Epithelial cell of proximal tubule (primary cell): ENCODE measurements around the gene DPM1. TPM values are rescaled to one million over a fixed set of nuclear protein-coding genes. Genes with fewer than 3 reads are reported as not detected.

Experiments
- DNase-seq: peaks from one replicate; pipeline ENCODE4 v3.0.0-alpha.2; 2011; ENCODE audit warnings: low read depth
- H3K4me3 ChIP-seq: 2 replicates; pipeline ENCODE4 v1.5.1; 2011; ENCODE audit warnings: low read depth, mild to moderate bottlenecking, low read length
- CTCF ChIP-seq: conservative IDR thresholded peaks from 2 replicates; pipeline ENCODE4 v1.5.1; 2012; ENCODE audit warnings: low read depth, mild to moderate bottlenecking, low read length
- total RNA-seq: library from RNA; depleted of rRNA; stranded (reverse); fragments of >200 nt; gene quantifications from 2 replicates; pipeline ENCODE4 v1.2.3, GENCODE V29; 2015

The DPM1 gene
- total RNA-seq, 1 donor from 2014 or later, result 74.3 TPM

- DNase-seq, result no peak
- TF ChIP-seq CTCF, result no peak
Measured at GRCh38 chr20:50968289-50968688, 10.0 kb upstream of the DPM1 start.

GRCh38 chr20:50967586-50967985, 9.3 kb upstream of the DPM1 start:
- no peak for TF ChIP-seq CTCF
- H3K4me3 ChIP-seq, result peak overlapping the region; percentile 9
- DNase-seq, result no peak

More at GRCh38 chr20:50968289-50968688, 10.0 kb upstream of the DPM1 start:
- no peak overlapping the region for H3K4me3 ChIP-seq

GRCh38 chr20:50959543-50960126, 1.3 kb upstream of the DPM1 start:
- no peak for DNase-seq

GRCh38 chr20:50958615-50959542, 547 bp upstream of the DPM1 start, which contains the start of gene MOCS3:
Gene MOCS3 (plus strand): TSS chr20:50958818. CDS start chr20:50958843, 25 bp downstream.
- peak within 1 kb of the TSS; percentile 72 for H3K4me3 ChIP-seq
- TF ChIP-seq CTCF, result no peak
- DNase-seq, result peak; percentile 90

More at GRCh38 chr20:50959543-50960126, 1.3 kb upstream of the DPM1 start:
- no peak for TF ChIP-seq CTCF
- H3K4me3 ChIP-seq, result peak overlapping the region; percentile 72

- no peak for DNase-seq
- no peak for TF ChIP-seq CTCF
- H3K4me3 ChIP-seq, result peak overlapping the region; percentile 72
Measured at GRCh38 chr20:50957276-50957675, 1.1 kb downstream of the DPM1 start.

- no peak for TF ChIP-seq CTCF
Measured at GRCh38 chr20:50953821-50954220, 4.5 kb downstream of the DPM1 start.

More at GRCh38 chr20:50953821-50954220, 4.5 kb downstream of the DPM1 start:
- no peak for DNase-seq
- no peak overlapping the region for H3K4me3 ChIP-seq
